ENCODE measurements around the gene ECEL1. TPM values are rescaled to one million over a fixed set of nuclear protein-coding genes. Genes with fewer than 3 reads are reported as not detected.
"Not testable (repeated sequence)": the region's sequence is repeated elsewhere in the genome, so short reads cannot be mapped to it uniquely, and the experiment has no call there.

The ECEL1 gene
- total RNA-seq, 1 experiment from 2014 or later, result 11.9 TPM

DNA sequence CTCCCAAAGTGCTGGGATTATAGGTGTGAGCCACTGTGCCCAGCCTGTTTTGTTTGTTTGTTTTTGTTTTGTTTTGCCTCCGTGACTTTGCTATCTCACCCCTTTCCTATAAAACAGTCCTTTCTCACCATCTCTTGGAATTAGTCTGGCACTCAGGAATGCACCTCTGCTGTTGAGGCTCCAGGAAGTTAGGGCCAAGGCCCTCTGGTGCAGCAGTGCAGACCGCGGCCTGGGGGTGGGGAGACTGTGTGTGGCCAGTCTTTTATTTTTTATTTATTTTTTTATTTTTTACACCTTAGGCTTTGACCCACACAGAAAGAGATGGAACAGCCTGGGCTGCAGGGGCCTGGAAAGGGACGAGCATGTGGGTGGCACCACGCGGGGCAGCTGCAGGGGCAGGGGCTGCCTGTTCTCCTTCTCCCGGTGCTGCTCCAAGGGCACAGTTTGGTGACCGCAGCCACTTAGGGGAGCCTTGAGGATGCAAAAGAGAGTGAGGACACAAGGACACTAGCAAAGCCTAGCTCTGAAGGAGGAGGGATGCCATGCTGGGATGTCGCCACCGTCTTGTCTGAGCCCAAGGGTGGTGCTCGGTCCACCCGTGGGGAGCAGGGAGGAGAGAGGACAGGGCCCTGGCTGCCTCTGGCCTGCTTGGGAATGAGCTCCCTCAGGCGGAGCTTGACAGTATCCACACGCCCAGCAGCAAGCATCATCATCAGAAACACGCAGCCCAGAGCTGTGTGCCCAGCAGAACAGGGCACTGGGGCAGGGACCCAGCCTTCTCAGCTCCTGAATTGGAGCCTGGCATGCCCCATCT lies 51.0 kb downstream of the ECEL1 start:
- in situ Hi-C loops (cut with HindIII; ENCODE audit: low sequenced_read_pairs), result no loop called here
- no peak for DNase-seq (ENCODE audit: low spot score)

DNA sequence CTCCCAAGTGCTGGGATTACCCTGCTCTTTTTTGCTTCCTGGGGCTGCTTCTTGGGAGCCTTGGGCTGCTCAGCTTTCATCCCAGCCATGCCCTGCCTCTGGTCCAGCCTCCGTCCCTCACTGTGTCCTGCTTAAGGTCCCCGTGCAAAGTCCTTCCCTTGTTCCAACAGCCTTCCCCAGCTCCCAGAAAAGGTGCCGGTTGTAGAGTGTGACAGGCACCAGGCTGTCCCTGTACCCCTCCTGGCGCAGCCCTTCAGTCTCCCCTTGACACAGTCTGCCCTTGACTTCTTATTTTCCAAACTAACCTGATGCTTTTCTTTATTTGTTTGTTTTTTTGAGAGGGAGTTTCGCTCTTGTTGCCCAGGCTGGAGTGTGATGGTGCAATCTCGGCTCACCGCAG lies 51.8 kb downstream of the ECEL1 start:
- DNase-seq (ENCODE audit: low spot score), result no peak

DNA sequence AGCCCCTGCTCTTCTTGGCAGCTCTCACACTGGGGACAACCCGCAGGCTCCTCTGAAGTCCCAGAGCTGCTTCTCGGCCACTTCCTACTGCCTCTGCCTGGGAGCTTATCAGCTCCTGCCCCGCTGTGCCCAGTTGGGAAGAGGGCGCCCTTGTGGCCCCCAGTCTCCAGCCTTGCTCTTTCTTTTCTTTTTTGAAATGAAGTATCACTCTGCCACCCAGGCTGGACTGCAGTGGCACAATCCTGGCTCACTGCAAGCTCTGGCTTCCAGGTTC lies 52.3 kb downstream of the ECEL1 start:
- no peak for DNase-seq (ENCODE audit: low spot score)
- in situ Hi-C loops (cut with HindIII; ENCODE audit: low sequenced_read_pairs), result no loop called here

More for the DNA sequence above, 51.8 kb downstream of the ECEL1 start:
- in situ Hi-C loops (cut with HindIII; ENCODE audit: low sequenced_read_pairs), result no loop called here

DNA sequence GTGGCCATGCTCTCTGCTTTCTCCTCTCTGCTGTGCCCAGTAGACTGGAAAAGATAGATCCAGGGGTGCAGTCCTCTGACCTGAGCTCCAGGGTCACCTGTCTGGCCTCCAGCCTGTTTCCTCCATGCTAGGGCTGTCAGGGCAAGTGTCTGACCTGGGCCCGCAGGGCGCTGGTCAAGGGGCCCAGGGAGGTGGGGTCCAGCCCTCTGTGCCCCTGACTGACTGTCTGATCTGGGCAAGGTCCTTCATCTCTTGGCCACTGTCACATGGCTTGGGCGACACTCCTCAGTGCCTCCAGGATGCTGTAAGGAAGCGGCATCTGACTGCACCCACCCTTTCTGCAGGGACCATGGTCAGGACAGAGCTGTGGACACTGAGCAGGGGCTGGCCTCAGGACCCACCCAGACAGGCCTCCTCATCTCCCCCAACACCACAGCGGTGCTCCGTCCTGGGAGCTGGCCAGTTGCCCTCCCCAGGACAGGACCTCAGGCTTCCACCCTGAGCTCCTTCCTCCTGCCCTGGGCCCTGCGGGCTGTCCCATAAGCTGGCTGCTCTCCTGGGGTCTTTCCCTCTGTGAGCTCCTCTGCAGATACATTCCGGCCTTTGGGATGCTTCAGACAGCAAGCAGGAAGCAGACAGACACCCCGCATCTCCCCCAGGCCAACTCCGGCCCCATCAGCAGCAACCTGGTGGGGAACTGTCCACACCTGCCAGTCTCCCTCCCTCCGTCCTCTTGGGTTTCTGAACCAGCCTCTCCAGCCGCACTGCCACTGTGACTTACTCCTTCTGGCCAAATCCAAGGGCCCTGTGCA lies 52.9 kb downstream of the ECEL1 start:
- no peak for DNase-seq (ENCODE audit: low spot score)
- in situ Hi-C loops (cut with HindIII; ENCODE audit: low sequenced_read_pairs), result no loop called here

DNA sequence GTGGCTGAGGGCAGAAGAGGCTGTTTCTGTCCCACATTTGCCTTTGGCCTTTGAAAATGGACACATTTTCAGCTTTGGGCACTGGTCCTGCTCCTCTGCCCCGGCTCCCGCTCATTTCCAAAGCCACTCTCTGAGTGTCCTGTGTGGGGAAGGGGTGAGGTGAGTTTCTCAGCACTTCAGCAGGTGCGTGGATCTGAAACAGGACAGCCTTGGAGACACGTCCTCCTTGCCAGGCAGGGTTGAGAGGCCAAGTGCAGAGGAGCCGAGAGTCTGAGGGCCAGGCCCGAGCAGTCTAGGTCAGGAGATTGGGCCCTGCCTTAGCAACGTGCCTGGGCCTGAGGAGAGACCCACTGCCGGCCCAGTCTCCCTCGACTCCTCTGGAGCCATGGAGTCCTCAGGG lies 53.5 kb downstream of the ECEL1 start:
- DNase-seq (ENCODE audit: low spot score), result no peak
- in situ Hi-C loops (cut with HindIII; ENCODE audit: low sequenced_read_pairs), result no loop called here

DNA sequence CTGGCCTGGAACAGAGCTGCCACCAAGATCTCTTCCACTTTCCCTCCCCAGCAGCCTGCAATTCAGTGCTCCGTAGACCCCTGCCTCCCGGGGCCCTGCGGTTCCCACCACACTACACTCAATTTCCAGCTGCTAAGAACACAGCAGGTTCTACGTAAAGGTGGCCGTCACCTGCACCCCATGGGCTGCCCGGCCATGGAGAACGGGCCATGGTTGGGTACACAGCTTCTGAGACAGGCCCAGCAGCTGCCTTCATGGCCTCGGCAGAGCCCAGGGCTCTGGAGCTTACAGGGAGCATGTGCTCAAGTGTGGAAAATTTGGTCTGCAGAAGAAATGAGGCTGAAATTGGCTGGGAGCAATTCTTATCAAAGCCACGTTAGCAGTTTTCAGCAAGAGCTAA lies 54.0 kb downstream of the ECEL1 start:
- DNase-seq (ENCODE audit: low spot score); in situ Hi-C loops (cut with HindIII; ENCODE audit: low sequenced_read_pairs): not testable (repeated sequence)

DNA sequence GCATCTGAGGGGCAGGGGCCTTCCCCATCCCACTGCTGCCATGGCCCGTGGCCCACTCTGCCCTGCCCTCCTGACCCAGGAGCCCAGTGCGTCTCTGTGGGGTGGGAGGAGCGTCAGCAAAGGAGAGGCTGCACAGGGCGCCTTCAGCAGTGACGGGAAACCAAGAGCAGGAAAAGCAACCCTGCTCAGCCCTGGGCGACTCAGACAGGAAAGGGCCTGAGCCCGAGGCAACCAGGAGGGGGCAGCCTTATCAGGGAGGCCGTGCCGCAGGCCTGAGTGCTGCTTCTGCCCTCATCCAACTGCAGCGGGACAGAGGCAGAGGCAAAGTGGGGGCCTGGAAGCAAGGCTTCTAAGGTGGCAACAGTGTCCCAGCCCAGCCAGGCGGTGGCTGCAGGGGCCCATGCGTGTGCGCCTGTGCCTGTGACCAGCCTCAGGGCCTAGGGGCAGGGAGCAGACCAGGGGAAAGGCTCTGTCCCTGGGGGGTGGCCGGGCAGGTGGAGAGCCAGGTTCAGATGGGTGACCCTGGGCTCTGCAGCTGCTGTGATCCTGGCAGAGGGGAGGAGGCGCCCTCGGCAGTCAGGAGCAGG lies 54.9 kb downstream of the ECEL1 start:
- DNase-seq (ENCODE audit: low spot score), result no peak
- in situ Hi-C loops (cut with HindIII; ENCODE audit: low sequenced_read_pairs), result no loop called here

DNA sequence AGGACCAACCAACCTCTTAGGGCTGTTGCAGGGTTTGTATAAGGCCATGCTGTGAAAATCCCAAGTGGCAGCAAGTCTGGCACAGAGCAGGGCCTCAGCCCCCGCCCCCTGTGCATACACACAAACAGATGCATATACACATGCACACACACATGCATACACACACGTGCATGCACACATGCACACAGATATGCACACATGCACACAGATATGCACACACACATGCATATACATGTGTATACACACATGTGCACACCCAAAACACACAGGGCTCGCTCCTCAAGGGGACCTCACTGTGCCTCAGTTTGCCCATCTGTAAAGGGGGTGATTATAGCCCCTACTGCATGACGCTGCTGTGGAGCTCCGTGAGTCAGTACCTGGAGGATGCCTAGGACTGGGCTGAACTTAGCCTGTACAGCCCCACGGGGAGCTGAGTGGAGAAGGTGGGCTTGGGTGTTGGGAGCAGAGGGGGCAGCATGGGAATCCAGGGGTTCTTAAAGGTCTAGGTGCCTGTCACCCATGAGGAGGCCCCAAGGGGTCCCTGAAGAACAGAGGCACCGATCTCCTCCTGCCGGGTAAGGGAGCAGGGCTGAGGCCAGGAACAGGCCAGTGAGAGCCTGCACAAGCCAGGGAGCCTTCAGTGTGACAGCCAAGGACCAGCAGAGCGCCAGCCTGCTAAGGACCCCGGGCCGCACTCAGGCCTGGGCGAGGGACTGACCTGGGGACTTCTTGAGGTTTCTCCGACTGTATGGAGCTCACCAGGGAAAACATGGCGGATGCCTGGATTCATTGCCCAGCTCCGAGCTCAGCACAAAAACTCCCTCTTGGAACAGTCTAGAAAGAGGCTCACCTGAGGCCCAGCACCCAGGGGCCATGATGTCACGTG lies 55.7 kb downstream of the ECEL1 start:
- no peak for DNase-seq (ENCODE audit: low spot score)
- in situ Hi-C loops (cut with HindIII; ENCODE audit: low sequenced_read_pairs), result no loop called here

Other genes with a start within 250 kb of the ECEL1 start
- 6.2 and 9.0 TPM in 2 replicates for gene ALPP, start 109.1 kb downstream of the ECEL1 start, total RNA-seq (2014; rRNA removed; shearing (Covaris generic))
- 203 and 218 TPM in 2 replicates for gene ALPG, start 81.0 kb downstream of the ECEL1 start, total RNA-seq (2014; rRNA removed; shearing (Covaris generic))
- not detected in 2 replicates for gene ALPI, start 31.7 kb downstream of the ECEL1 start, total RNA-seq (2014; rRNA removed; shearing (Covaris generic))
- not detected in 2 replicates for gene PRSS56, start 32.6 kb upstream of the ECEL1 start, total RNA-seq (2014; rRNA removed; shearing (Covaris generic))
- not detected in 2 replicates for gene CHRND, start 38.3 kb upstream of the ECEL1 start, total RNA-seq (2014; rRNA removed; shearing (Covaris generic))
- gene CHRNG, start 51.9 kb upstream of the ECEL1 start, total RNA-seq (2014; rRNA removed; shearing (Covaris generic)), result not detected in 2 replicates
- 5.2 and 7.4 TPM in 2 replicates for gene TIGD1, start 62.7 kb upstream of the ECEL1 start, total RNA-seq (2014; rRNA removed; shearing (Covaris generic))
- 117 and 140 TPM in 2 replicates for gene EIF4E2, start 62.9 kb upstream of the ECEL1 start, total RNA-seq (2014; rRNA removed; shearing (Covaris generic))
- 2.4 and 4.2 TPM in 2 replicates for gene EFHD1, start 145.8 kb upstream of the ECEL1 start, total RNA-seq (2014; rRNA removed; shearing (Covaris generic))
- gene GIGYF2, start 209.5 kb upstream of the ECEL1 start, total RNA-seq (2014; rRNA removed; shearing (Covaris generic)), result 26.7 and 33.3 TPM in 2 replicates